HEK293 (cell line): Measurements from ENCODE around the gene G6PD.
A peak's percentile ranks its signal among the peaks of the same experiment; 100 is the strongest.

Experiments used
- EGR2 ChIP-seq: fragments of 450-650 bp; formaldehyde crosslinking; IDR thresholded peaks from 2 replicates; pipeline ENCODE4 v1.5.1; 2016; ENCODE audit warnings: low read depth, missing biosample characterization, missing genetic modification characterization
- GLI4 ChIP-seq: fragments of 450-650 bp; formaldehyde crosslinking; IDR thresholded peaks from 2 replicates; pipeline ENCODE4 v1.5.1; 2016; ENCODE audit warnings: missing biosample characterization, missing genetic modification characterization
- GLIS2 ChIP-seq: fragments of 450-650 bp; formaldehyde crosslinking; IDR thresholded peaks from 2 replicates; pipeline ENCODE4 v1.5.1; 2016; ENCODE audit warnings: missing biosample characterization, missing genetic modification characterization
- HOXC10 ChIP-seq: sonication (generic); formaldehyde crosslinking; IDR thresholded peaks from 2 replicates; pipeline ENCODE4 v1.8.1; 2023; ENCODE audit warnings: mild to moderate bottlenecking, missing genetic modification reagents
- IKZF3 ChIP-seq: fragments of 450-650 bp; IDR thresholded peaks from 2 replicates; pipeline ENCODE4 v1.5.0; 2018; ENCODE audit warnings: missing biosample characterization, mild to moderate bottlenecking, missing genetic modification characterization, moderate library complexity
- KLF10 ChIP-seq: fragments of 450-650 bp; IDR thresholded peaks from 2 replicates; pipeline ENCODE4 v1.5.1; 2018; ENCODE audit warnings: missing biosample characterization, mild to moderate bottlenecking, missing genetic modification characterization
- PRDM1 ChIP-seq: fragments of 450-650 bp; formaldehyde crosslinking; IDR thresholded peaks from 2 replicates; pipeline ENCODE4; 2016; ENCODE audit warnings: missing biosample characterization, missing genetic modification characterization
- SCRT1 ChIP-seq: fragments of 450-650 bp; formaldehyde crosslinking; IDR thresholded peaks from 2 replicates; pipeline ENCODE4 v1.5.1; 2016; ENCODE audit warnings: missing biosample characterization, missing genetic modification characterization, borderline replicate concordance
- ZFP3 ChIP-seq: fragments of 450-650 bp; formaldehyde crosslinking; IDR thresholded peaks from 2 replicates; pipeline ENCODE4 v1.5.1; 2016; ENCODE audit warnings: low read depth, missing biosample characterization, missing genetic modification characterization
- ZNF114 ChIP-seq: fragments of 450-650 bp; formaldehyde crosslinking; IDR thresholded peaks from 2 replicates; pipeline ENCODE4 v1.5.0; 2017; ENCODE audit warnings: missing biosample characterization, missing genetic modification characterization
- ZNF121 ChIP-seq: fragments of 450-650 bp; formaldehyde crosslinking; IDR thresholded peaks from 2 replicates; pipeline ENCODE4 v1.5.1; 2016; ENCODE audit warnings: missing biosample characterization, missing genetic modification characterization
- ZNF155 ChIP-seq: fragments of 450-650 bp; formaldehyde crosslinking; IDR thresholded peaks from 2 replicates; pipeline ENCODE4 v1.5.1; 2016; ENCODE audit warnings: missing biosample characterization, missing genetic modification characterization
- ZNF19 ChIP-seq: fragments of 450-650 bp; formaldehyde crosslinking; IDR thresholded peaks from 2 replicates; pipeline ENCODE4; 2016; ENCODE audit warnings: missing biosample characterization, missing genetic modification characterization, low read depth
- ZNF202 ChIP-seq: fragments of 450-650 bp; formaldehyde crosslinking; IDR thresholded peaks from 2 replicates; pipeline ENCODE4 v1.5.1; 2016; ENCODE audit warnings: missing biosample characterization, missing genetic modification characterization, borderline replicate concordance
- ZNF23 ChIP-seq: fragments of 450-650 bp; formaldehyde crosslinking; IDR thresholded peaks from 2 replicates; pipeline ENCODE4 v1.5.1; 2016; ENCODE audit warnings: missing biosample characterization, missing genetic modification characterization, borderline replicate concordance
- ZNF24 ChIP-seq: fragments of 450-650 bp; formaldehyde crosslinking; IDR thresholded peaks from 2 replicates; pipeline ENCODE4 v1.5.1; 2016; ENCODE audit warnings: missing biosample characterization, missing genetic modification characterization
- ZNF324 ChIP-seq: fragments of 450-650 bp; formaldehyde crosslinking; IDR thresholded peaks from 2 replicates; pipeline ENCODE4 v1.5.1; 2016; ENCODE audit warnings: missing biosample characterization, missing genetic modification characterization
- ZNF501 ChIP-seq: fragments of 450-650 bp; formaldehyde crosslinking; IDR thresholded peaks from 2 replicates; pipeline ENCODE4 v1.5.1; 2016; ENCODE audit warnings: missing biosample characterization, missing genetic modification characterization
- ZNF558 ChIP-seq: fragments of 450-650 bp; formaldehyde crosslinking; IDR thresholded peaks from 2 replicates; pipeline ENCODE4 v1.5.1; 2016; ENCODE audit warnings: missing biosample characterization, missing genetic modification characterization
- ZNF654 ChIP-seq: fragments of 450-650 bp; formaldehyde crosslinking; IDR thresholded peaks from 2 replicates; pipeline ENCODE4 v1.5.1; 2016; ENCODE audit warnings: low read depth, missing biosample characterization, missing genetic modification characterization
- ZNF830 ChIP-seq: fragments of 450-650 bp; IDR thresholded peaks from 2 replicates; pipeline ENCODE4 v1.5.0; 2018; ENCODE audit warnings: missing biosample characterization, missing genetic modification characterization, low read depth, mild to moderate bottlenecking, moderate library complexity
- ZSCAN23 ChIP-seq: fragments of 450-650 bp; formaldehyde crosslinking; IDR thresholded peaks from 2 replicates; pipeline ENCODE4 v1.5.1; 2016; ENCODE audit warnings: missing biosample characterization, missing genetic modification characterization
- TF ChIP-seq, protein P1 (sequence below): fragments of 450-650 bp; formaldehyde crosslinking; IDR thresholded peaks from 2 replicates; pipeline ENCODE4 v1.5.1; 2016; ENCODE audit warnings: missing biosample characterization, missing genetic modification characterization
- TF ChIP-seq, protein P2 (sequence below): fragments of 450-650 bp; formaldehyde crosslinking; IDR thresholded peaks from 2 replicates; pipeline ENCODE4 v1.5.1; 2017; ENCODE audit warnings: missing biosample characterization, missing genetic modification characterization
- TF ChIP-seq, protein P3 (sequence below): fragments of 450-650 bp; formaldehyde crosslinking; IDR thresholded peaks from 2 replicates; pipeline ENCODE4 v1.5.1; 2016; ENCODE audit warnings: missing biosample characterization, missing genetic modification characterization
- TF ChIP-seq, protein P4 (sequence below): fragments of 450-650 bp; formaldehyde crosslinking; IDR thresholded peaks from 2 replicates; pipeline ENCODE4 v1.5.1; 2016; ENCODE audit warnings: missing biosample characterization, missing genetic modification characterization
- TF ChIP-seq, protein P5 (sequence below): fragments of 450-650 bp; formaldehyde crosslinking; IDR thresholded peaks from 2 replicates; pipeline ENCODE4 v1.5.1; 2016; ENCODE audit warnings: missing biosample characterization, missing genetic modification characterization
- TF ChIP-seq, protein P6 (sequence below): fragments of 450-650 bp; formaldehyde crosslinking; IDR thresholded peaks from 2 replicates; pipeline ENCODE4 v1.5.1; 2016; ENCODE audit warnings: missing biosample characterization, missing genetic modification characterization

The G6PD gene

DNA sequence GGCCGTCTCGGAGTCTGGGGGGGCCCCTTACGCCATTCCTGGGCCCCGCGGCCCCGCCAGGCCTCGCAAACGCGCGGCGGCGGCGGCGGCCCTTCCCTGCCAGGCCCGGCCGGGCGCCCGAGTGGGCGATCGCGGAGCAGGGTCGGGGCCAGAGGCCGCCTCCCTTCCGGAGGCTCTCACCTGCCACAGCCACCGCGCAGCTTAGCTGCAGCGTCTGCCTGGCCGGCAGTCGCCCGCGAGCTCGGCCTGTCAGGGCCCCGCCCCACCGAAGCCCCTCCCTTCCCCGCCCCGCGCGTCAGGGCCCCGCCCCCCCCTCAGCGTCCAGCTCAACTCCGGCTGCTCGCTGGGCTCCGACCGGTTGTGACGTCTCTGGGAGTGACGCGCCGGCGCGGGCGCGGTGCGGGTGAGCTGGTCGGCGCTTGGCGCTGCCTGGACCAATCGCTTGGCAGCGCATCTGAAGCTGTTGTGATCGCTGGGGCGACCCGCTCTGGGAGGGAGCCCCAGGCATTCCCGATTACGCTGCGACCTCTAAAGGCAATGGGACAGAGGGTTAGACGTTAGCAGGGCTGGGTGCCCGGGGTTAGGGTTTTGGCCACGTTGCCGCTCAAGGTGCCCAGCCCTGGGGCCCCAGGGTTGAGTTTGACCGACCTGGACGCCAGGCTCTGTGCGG lies 56.1 kb downstream of the G6PD start, which contains the start of gene SLC10A3 (continued):
- TF ChIP-seq, protein P1, sequence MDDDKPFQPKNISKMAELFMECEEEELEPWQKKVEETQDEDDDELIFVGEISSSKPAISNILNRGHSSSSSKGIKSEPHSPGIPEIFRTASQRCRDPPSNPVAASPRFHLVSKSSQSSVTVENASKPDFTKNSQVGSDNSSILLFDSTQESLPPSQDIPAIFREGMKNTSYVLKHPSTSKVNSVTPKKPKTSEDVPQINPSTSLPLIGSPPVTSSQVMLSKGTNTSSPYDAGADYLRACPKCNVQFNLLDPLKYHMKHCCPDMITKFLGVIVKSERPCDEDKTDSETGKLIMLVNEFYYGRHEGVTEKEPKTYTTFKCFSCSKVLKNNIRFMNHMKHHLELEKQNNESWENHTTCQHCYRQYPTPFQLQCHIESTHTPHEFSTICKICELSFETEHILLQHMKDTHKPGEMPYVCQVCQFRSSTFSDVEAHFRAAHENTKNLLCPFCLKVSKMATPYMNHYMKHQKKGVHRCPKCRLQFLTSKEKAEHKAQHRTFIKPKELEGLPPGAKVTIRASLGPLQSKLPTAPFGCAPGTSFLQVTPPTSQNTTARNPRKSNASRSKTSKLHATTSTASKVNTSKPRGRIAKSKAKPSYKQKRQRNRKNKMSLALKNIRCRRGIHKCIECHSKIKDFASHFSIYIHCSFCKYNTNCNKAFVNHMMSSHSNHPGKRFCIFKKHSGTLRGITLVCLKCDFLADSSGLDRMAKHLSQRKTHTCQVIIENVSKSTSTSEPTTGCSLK (tag by site-specific recombination): no peak
- TF ChIP-seq ZNF830 (tag by site-specific recombination) (no peak), SCRT1 (no peak), ZNF19 (tag by site-specific recombination) (no peak), KLF10 (tag by site-specific recombination) (peak; percentile 70; the same call in 1 of the 2 replicates), ZNF324 (tag by site-specific recombination) (0 out of 2 replicates have a peak, but pooled peaks have one; percentile 37), ZNF155 (tag by site-specific recombination) (no peak), GLIS2 (peak; percentile 61; the same call in 1 of the 2 replicates), ZSCAN23 (no peak), ZNF202 (tag by site-specific recombination) (no peak), HOXC10 (0 out of 2 replicates have a peak, but pooled peaks have one; percentile 22), ZNF121 (no peak), ZNF23 (no peak), IKZF3 (tag by site-specific recombination) (no peak), ZNF114 (tag by site-specific recombination) (no peak), ZNF654 (tag by site-specific recombination) (no peak), ZNF24 (tag by site-specific recombination) (no peak), PRDM1 (tag by site-specific recombination) (no peak), ZNF501 (tag by site-specific recombination) (peak; percentile 56; the same call in 1 of the 2 replicates), ZFP3 (tag by site-specific recombination) (no peak), GLI4 (tag by site-specific recombination) (no peak), EGR2 (no peak), ZNF558 (no peak)
- TF ChIP-seq, protein P2, sequence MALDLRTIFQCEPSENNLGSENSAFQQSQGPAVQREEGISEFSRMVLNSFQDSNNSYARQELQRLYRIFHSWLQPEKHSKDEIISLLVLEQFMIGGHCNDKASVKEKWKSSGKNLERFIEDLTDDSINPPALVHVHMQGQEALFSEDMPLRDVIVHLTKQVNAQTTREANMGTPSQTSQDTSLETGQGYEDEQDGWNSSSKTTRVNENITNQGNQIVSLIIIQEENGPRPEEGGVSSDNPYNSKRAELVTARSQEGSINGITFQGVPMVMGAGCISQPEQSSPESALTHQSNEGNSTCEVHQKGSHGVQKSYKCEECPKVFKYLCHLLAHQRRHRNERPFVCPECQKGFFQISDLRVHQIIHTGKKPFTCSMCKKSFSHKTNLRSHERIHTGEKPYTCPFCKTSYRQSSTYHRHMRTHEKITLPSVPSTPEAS (tag by site-specific recombination): no peak
- TF ChIP-seq, protein P3, sequence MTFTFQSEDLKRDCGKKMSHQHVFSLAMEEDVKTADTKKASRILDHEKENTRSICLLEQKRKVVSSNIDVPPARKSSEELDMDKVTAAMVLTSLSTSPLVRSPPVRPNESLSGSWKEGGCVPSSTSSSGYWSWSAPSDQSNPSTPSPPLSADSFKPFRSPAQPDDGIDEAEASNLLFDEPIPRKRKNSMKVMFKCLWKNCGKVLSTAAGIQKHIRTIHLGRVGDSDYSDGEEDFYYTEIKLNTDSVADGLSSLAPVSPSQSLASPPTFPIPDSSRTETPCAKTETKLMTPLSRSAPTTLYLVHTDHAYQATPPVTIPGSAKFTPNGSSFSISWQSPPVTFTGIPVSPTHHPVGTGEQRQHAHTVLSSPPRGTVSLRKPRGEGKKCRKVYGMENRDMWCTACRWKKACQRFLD (tag by site-specific recombination): no peak
- TF ChIP-seq, protein P4, sequence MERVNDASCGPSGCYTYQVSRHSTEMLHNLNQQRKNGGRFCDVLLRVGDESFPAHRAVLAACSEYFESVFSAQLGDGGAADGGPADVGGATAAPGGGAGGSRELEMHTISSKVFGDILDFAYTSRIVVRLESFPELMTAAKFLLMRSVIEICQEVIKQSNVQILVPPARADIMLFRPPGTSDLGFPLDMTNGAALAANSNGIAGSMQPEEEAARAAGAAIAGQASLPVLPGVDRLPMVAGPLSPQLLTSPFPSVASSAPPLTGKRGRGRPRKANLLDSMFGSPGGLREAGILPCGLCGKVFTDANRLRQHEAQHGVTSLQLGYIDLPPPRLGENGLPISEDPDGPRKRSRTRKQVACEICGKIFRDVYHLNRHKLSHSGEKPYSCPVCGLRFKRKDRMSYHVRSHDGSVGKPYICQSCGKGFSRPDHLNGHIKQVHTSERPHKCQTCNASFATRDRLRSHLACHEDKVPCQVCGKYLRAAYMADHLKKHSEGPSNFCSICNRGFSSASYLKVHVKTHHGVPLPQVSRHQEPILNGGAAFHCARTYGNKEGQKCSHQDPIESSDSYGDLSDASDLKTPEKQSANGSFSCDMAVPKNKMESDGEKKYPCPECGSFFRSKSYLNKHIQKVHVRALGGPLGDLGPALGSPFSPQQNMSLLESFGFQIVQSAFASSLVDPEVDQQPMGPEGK (tag by site-specific recombination): peak; percentile 38; the same call in 1 of the 2 replicates
- TF ChIP-seq, protein P5, sequence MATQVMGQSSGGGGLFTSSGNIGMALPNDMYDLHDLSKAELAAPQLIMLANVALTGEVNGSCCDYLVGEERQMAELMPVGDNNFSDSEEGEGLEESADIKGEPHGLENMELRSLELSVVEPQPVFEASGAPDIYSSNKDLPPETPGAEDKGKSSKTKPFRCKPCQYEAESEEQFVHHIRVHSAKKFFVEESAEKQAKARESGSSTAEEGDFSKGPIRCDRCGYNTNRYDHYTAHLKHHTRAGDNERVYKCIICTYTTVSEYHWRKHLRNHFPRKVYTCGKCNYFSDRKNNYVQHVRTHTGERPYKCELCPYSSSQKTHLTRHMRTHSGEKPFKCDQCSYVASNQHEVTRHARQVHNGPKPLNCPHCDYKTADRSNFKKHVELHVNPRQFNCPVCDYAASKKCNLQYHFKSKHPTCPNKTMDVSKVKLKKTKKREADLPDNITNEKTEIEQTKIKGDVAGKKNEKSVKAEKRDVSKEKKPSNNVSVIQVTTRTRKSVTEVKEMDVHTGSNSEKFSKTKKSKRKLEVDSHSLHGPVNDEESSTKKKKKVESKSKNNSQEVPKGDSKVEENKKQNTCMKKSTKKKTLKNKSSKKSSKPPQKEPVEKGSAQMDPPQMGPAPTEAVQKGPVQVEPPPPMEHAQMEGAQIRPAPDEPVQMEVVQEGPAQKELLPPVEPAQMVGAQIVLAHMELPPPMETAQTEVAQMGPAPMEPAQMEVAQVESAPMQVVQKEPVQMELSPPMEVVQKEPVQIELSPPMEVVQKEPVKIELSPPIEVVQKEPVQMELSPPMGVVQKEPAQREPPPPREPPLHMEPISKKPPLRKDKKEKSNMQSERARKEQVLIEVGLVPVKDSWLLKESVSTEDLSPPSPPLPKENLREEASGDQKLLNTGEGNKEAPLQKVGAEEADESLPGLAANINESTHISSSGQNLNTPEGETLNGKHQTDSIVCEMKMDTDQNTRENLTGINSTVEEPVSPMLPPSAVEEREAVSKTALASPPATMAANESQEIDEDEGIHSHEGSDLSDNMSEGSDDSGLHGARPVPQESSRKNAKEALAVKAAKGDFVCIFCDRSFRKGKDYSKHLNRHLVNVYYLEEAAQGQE (tag by site-specific recombination): no peak
- TF ChIP-seq, protein P6, sequence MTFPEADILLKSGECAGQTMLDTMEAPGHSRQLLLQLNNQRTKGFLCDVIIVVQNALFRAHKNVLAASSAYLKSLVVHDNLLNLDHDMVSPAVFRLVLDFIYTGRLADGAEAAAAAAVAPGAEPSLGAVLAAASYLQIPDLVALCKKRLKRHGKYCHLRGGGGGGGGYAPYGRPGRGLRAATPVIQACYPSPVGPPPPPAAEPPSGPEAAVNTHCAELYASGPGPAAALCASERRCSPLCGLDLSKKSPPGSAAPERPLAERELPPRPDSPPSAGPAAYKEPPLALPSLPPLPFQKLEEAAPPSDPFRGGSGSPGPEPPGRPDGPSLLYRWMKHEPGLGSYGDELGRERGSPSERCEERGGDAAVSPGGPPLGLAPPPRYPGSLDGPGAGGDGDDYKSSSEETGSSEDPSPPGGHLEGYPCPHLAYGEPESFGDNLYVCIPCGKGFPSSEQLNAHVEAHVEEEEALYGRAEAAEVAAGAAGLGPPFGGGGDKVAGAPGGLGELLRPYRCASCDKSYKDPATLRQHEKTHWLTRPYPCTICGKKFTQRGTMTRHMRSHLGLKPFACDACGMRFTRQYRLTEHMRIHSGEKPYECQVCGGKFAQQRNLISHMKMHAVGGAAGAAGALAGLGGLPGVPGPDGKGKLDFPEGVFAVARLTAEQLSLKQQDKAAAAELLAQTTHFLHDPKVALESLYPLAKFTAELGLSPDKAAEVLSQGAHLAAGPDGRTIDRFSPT (tag by site-specific recombination): peak; percentile 79
